HepG2 (cell line): Measurements from ENCODE around the gene TMEM97. TPM values are rescaled to one million over a fixed set of nuclear protein-coding genes. Genes with fewer than 3 reads are reported as not detected.
A peak's percentile ranks its signal among the peaks of the same experiment; 100 is the strongest.

ENCODE experiments used
- DR1 ChIP-seq: sonication (generic); formaldehyde crosslinking; IDR thresholded peaks from 2 replicates; pipeline ENCODE4 v1.8.0; 2021; ENCODE audit warnings: mild to moderate bottlenecking, missing genetic modification reagents, inconsistent platforms
- DRAP1 ChIP-seq: IDR thresholded peaks from 2 replicates; pipeline ENCODE4 v1.6.1; 2016; ENCODE audit warnings: missing genetic modification reagents, missing compliant biosample characterization
- ERF ChIP-seq: IDR thresholded peaks from 2 replicates; pipeline ENCODE4 v1.6.1; 2018; ENCODE audit warnings: missing biosample characterization, missing genetic modification reagents
- FOXK2 ChIP-seq: fragments of 450-650 bp; IDR thresholded peaks from 2 replicates; pipeline ENCODE4 v1.6.1; 2016
- HCFC1 ChIP-seq: fragments of 150-350 bp; IDR thresholded peaks from 2 replicates; pipeline ENCODE4 v1.6.1; 2014; ENCODE audit warnings: low read depth, low read length
- PHF21A ChIP-seq: sonication (generic); formaldehyde crosslinking; IDR thresholded peaks from 2 replicates; pipeline ENCODE4 v1.5.0; 2020; ENCODE audit warnings: mild to moderate bottlenecking, missing genetic modification reagents
- PHF8 ChIP-seq: sonication (generic); formaldehyde crosslinking; IDR thresholded peaks from 2 replicates; pipeline ENCODE4 v1.5.0; 2020; ENCODE audit warnings: missing genetic modification reagents
- RORA ChIP-seq: sonication (generic); formaldehyde crosslinking; IDR thresholded peaks from 2 replicates; pipeline ENCODE4 v1.5.0; 2020; ENCODE audit warnings: mild to moderate bottlenecking, missing genetic modification reagents, moderate library complexity
- TCF7 ChIP-seq: sonication (generic); IDR thresholded peaks from 2 replicates; pipeline ENCODE4 v1.6.1; 2016; ENCODE audit warnings: antibody characterized with exemption, low read depth
- ZKSCAN5 ChIP-seq: sonication (generic); formaldehyde crosslinking; IDR thresholded peaks from 2 replicates; pipeline ENCODE4 v1.5.1; 2020; ENCODE audit warnings: mild to moderate bottlenecking, missing genetic modification reagents
- ZKSCAN8 ChIP-seq: IDR thresholded peaks from 2 replicates; pipeline ENCODE4 v1.6.1; 2016; ENCODE audit warnings: borderline replicate concordance, missing genetic modification reagents, missing compliant biosample characterization
- ZNF251 ChIP-seq: sonication (generic); formaldehyde crosslinking; IDR thresholded peaks from 2 replicates; pipeline ENCODE4 v1.9.0; 2021; ENCODE audit warnings: mild to moderate bottlenecking, missing genetic modification reagents
- ZNF253 ChIP-seq: sonication (generic); formaldehyde crosslinking; IDR thresholded peaks from 2 replicates; pipeline ENCODE4 v1.8.0; 2022; ENCODE audit warnings: mild to moderate bottlenecking, missing genetic modification reagents, borderline replicate concordance
- ZNF564 ChIP-seq: sonication (generic); formaldehyde crosslinking; IDR thresholded peaks from 2 replicates; pipeline ENCODE4 v1.8.1; 2023; ENCODE audit warnings: mild to moderate bottlenecking, missing genetic modification reagents
- ZNF577 ChIP-seq: sonication (generic); formaldehyde crosslinking; IDR thresholded peaks from 2 replicates; pipeline ENCODE4 v1.4.0; 2020; ENCODE audit warnings: mild to moderate bottlenecking, low read depth, missing genetic modification reagents, borderline replicate concordance
- ZNF749 ChIP-seq: sonication (generic); formaldehyde crosslinking; IDR thresholded peaks from 2 replicates; pipeline ENCODE4 v1.8.0; 2022; ENCODE audit warnings: mild to moderate bottlenecking, missing genetic modification reagents, moderate library complexity, borderline replicate concordance
- ZSCAN9 ChIP-seq: IDR thresholded peaks from 2 replicates; pipeline ENCODE4 v1.6.1; 2016; ENCODE audit warnings: borderline replicate concordance
- polyA plus RNA-seq, 8 experiments: library from polyadenylated mRNA; depleted of rRNA in 3 of 8; stranded (reverse) in 7 of 8; unstranded in 1 of 8; fragments of >200 nt; fragmentation: Illumina TruSeq in 4 of 8; extraction: Trizol in 4 of 8; gene quantifications; 2 replicates each; pipeline versions ENCODE4 v1.2.1 to v1.2.3, GENCODE V29; 2011 to 2016; ENCODE audit warnings: low read depth in 4 of 8, missing spikeins in 1 of 8, mixed read lengths in 1 of 8; ENCODE audit not compliant: insufficient read depth in 1 of 8
- total RNA-seq, 5 experiments: library from RNA; depleted of rRNA; stranded (reverse); fragments of >200 nt; fragmentation: Illumina TruSeq; extraction: Trizol; gene quantifications; 2 replicates each; pipeline ENCODE4 v1.2.3, GENCODE V29; 2016; ENCODE audit warnings: low read depth in 1 of 5
- TF ChIP-seq, protein P1 (sequence below): sonication (generic); formaldehyde crosslinking; IDR thresholded peaks from 2 replicates; pipeline ENCODE4 v1.8.1; 2023; ENCODE audit warnings: missing genetic modification reagents, mild to moderate bottlenecking, borderline replicate concordance
- TF ChIP-seq, protein P2 (sequence below): sonication (generic); formaldehyde crosslinking; IDR thresholded peaks from 2 replicates; pipeline ENCODE4 v1.4.0; 2020; ENCODE audit warnings: missing genetic modification reagents
- TF ChIP-seq, protein P3 (sequence below): sonication (generic); formaldehyde crosslinking; IDR thresholded peaks from 2 replicates; pipeline ENCODE4 v1.4.0; 2020; ENCODE audit warnings: missing genetic modification reagents
- TF ChIP-seq, protein P4 (sequence below): sonication (generic); formaldehyde crosslinking; IDR thresholded peaks from 2 replicates; pipeline ENCODE4 v1.9.0; 2021; ENCODE audit warnings: missing genetic modification reagents, borderline replicate concordance

Gene TMEM97
- total and polyA plus RNA-seq, 2 of the 13 experiments (the other 11 are each of a cell fraction or from before 2014, with no cell fraction given), result 69.6 to 137 TPM

DNA sequence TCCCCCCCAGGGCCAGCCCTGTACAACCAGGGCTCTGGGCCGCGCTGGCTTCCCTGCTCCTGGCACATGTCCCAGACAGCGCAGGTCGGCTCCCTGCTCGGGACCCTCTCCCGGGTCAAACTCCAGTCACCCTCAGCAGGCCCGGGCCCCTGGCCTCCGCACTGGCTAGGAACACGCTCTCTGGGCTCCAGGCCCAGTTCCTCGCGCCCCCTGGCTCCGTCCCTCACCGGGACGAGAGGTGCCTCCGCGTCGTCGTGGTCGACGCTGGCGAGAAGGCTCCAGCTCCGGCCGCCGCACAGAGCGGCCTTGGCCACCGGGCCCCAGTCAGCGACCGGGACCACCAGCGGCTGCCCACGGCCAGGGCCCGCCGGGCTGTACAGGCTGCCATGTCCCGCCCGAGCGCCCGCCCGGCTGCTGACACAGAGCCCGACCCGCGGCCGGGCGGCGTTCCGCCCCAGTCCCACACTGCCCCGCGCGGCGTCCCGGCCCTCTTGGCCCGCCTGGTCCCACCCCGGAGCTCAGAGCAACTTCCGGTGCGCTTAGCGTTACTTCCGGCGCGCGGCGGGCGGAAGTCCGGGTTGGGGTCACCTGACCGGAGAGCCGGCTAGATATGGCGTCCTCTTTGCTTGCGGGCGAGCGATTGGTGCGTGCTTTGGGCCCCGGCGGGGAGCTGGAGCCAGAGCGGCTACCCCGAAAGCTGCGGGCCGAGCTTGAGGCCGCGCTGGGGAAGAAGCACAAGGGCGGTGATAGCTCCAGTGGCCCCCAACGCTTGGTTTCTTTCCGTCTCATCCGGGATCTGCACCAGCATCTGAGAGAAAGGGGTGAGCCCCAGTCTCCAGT, 38.3 kb downstream of the TMEM97 start, which contains the start of gene POLDIP2 (continued):
- TF ChIP-seq, protein P1, sequence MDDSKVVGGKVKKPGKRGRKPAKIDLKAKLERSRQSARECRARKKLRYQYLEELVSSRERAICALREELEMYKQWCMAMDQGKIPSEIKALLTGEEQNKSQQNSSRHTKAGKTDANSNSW (CRISPR knock-in tag), result no peak
- no peak for TF ChIP-seq ZKSCAN5
- no peak for TF ChIP-seq ZNF251 (CRISPR knock-in tag)
- TF ChIP-seq, protein P2, sequence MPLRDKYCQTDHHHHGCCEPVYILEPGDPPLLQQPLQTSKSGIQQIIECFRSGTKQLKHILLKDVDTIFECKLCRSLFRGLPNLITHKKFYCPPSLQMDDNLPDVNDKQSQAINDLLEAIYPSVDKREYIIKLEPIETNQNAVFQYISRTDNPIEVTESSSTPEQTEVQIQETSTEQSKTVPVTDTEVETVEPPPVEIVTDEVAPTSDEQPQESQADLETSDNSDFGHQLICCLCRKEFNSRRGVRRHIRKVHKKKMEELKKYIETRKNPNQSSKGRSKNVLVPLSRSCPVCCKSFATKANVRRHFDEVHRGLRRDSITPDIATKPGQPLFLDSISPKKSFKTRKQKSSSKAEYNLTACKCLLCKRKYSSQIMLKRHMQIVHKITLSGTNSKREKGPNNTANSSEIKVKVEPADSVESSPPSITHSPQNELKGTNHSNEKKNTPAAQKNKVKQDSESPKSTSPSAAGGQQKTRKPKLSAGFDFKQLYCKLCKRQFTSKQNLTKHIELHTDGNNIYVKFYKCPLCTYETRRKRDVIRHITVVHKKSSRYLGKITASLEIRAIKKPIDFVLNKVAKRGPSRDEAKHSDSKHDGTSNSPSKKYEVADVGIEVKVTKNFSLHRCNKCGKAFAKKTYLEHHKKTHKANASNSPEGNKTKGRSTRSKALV (CRISPR knock-in tag), result no peak
- peak; percentile 78 for TF ChIP-seq DR1 (CRISPR knock-in tag)
- TF ChIP-seq, protein P3, sequence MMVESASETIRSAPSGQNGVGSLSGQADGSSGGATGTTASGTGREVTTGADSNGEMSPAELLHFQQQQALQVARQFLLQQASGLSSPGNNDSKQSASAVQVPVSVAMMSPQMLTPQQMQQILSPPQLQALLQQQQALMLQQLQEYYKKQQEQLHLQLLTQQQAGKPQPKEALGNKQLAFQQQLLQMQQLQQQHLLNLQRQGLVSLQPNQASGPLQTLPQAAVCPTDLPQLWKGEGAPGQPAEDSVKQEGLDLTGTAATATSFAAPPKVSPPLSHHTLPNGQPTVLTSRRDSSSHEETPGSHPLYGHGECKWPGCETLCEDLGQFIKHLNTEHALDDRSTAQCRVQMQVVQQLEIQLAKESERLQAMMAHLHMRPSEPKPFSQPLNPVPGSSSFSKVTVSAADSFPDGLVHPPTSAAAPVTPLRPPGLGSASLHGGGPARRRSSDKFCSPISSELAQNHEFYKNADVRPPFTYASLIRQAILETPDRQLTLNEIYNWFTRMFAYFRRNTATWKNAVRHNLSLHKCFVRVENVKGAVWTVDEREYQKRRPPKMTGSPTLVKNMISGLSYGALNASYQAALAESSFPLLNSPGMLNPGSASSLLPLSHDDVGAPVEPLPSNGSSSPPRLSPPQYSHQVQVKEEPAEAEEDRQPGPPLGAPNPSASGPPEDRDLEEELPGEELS, result peak; percentile 45; the same call in 1 of the 2 replicates
- TF ChIP-seq RORA, result 0 out of 2 replicates have a peak, but pooled peaks have one; percentile 26
- TF ChIP-seq ZNF577 (CRISPR knock-in tag), result no peak
- TF ChIP-seq TCF7, result no peak
- no peak; the same call in 1 of the 2 replicates for TF ChIP-seq ZKSCAN8
- 0 out of 2 replicates have a peak, but pooled peaks have one; percentile 73 for TF ChIP-seq ZNF749
- TF ChIP-seq ZNF564 (CRISPR knock-in tag), result 0 out of 2 replicates have a peak, but pooled peaks have one; percentile 32
- TF ChIP-seq HCFC1, result peak; percentile 71
- TF ChIP-seq ERF (CRISPR knock-in tag), result peak; percentile 82
- TF ChIP-seq FOXK2, result no peak
- TF ChIP-seq DRAP1 (CRISPR knock-in tag), result peak; percentile 68
- no peak for TF ChIP-seq ZSCAN9 (CRISPR knock-in tag)
- TF ChIP-seq PHF8, result peak; percentile 77
- no peak for TF ChIP-seq ZNF253
- peak; percentile 74 for TF ChIP-seq PHF21A (CRISPR knock-in tag)
- TF ChIP-seq, protein P4, sequence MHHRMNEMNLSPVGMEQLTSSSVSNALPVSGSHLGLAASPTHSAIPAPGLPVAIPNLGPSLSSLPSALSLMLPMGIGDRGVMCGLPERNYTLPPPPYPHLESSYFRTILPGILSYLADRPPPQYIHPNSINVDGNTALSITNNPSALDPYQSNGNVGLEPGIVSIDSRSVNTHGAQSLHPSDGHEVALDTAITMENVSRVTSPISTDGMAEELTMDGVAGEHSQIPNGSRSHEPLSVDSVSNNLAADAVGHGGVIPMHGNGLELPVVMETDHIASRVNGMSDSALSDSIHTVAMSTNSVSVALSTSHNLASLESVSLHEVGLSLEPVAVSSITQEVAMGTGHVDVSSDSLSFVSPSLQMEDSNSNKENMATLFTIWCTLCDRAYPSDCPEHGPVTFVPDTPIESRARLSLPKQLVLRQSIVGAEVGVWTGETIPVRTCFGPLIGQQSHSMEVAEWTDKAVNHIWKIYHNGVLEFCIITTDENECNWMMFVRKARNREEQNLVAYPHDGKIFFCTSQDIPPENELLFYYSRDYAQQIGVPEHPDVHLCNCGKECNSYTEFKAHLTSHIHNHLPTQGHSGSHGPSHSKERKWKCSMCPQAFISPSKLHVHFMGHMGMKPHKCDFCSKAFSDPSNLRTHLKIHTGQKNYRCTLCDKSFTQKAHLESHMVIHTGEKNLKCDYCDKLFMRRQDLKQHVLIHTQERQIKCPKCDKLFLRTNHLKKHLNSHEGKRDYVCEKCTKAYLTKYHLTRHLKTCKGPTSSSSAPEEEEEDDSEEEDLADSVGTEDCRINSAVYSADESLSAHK (CRISPR knock-in tag), result no peak
